ENCODE measurements around the gene CST1. TPM values are rescaled to one million over a fixed set of nuclear protein-coding genes. Genes with fewer than 3 reads are reported as not detected.
"Not testable (repeated sequence)": the region's sequence is repeated elsewhere in the genome, so short reads cannot be mapped to it uniquely, and the experiment has no call there.

CST1 gene
- total and polyA plus RNA-seq, 4 donors: not detected

DNA sequence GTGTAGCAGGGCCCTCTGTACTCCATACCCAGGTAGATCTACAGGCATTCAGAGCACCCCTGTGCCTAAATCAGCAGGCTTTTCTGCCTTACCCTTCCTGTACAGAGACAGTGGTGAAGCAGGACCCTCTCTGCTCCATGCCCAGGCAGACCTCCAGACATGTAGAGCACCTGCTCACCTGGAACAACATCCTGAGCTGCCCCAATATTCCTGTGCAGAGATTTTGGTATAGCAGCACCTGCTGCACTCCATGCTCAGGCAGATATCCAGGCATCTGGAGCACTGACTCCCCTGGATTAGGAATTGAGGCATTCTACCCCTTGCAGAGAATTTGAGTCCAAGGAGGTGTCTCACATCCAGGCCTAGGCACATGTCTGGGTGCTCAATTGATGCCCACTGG, 12.6 kb upstream of the CST1 start (continued):
- TF ChIP-seq, protein P1, sequence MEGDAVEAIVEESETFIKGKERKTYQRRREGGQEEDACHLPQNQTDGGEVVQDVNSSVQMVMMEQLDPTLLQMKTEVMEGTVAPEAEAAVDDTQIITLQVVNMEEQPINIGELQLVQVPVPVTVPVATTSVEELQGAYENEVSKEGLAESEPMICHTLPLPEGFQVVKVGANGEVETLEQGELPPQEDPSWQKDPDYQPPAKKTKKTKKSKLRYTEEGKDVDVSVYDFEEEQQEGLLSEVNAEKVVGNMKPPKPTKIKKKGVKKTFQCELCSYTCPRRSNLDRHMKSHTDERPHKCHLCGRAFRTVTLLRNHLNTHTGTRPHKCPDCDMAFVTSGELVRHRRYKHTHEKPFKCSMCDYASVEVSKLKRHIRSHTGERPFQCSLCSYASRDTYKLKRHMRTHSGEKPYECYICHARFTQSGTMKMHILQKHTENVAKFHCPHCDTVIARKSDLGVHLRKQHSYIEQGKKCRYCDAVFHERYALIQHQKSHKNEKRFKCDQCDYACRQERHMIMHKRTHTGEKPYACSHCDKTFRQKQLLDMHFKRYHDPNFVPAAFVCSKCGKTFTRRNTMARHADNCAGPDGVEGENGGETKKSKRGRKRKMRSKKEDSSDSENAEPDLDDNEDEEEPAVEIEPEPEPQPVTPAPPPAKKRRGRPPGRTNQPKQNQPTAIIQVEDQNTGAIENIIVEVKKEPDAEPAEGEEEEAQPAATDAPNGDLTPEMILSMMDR (IDR thresholded peaks at IDR 0.05; ENCODE audit: low read depth, low read length, missing input control): no peak
- TF ChIP-seq FOXA2 (IDR thresholded peaks at IDR 0.05): no peak

DNA sequence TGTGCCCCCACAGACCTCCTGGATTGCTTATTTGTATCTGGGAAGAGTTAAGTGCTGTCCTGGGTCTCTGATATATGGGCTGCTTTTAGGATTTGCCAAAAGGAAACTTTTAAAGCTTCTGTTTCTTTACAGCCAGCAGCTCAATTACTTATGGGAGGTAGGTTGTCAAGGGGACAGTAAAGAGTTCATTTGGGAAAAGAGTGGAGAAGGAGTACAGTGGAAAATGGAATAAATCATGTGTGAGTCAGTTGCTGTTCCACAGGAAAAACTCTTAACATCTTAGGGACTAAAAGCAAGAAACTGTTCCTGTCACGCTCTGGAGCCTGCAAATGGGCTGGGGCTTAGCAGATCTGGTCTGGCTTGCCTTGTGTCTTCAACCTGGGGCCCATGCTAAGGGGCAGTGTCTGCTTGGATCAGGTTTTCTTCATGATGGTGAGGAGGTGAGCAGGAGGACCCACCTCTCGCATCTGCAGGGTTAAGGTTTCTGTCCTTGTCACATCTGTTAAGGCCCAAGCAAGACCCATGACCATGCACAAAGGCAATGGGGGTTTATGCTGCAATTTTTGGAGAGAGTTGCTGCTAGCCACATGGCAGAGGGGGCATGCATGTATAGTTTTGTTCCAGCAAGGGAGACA, 8.7 kb upstream of the CST1 start:
- peaks cover 0 to 8% (median 0%) of the 10 kb centered on the region in 4 donors for H3K27me3 ChIP-seq (ENCODE audit: control insufficient read depth in 4 of 4, insufficient read depth in 4 of 4, low read length in 3 of 4)
- H3K4me1 ChIP-seq (ENCODE audit: control insufficient read depth in 4 of 4, insufficient read depth in 4 of 4, low read length in 3 of 4): no peaks in the 10 kb centered on the region
- 76% methylated on average over 2 of the region's 2 CpGs for WGBS
- no peaks in the 10 kb centered on the region for H3K36me3 ChIP-seq (ENCODE audit: control insufficient read depth in 4 of 4, insufficient read depth in 3 of 4, low read depth in 1 of 4, low read length in 3 of 4)
- H3K4me3 ChIP-seq (ENCODE audit: low read depth in 1 of 3, low read length in 3 of 3): no peak overlapping the region
- H3K9ac ChIP-seq (ENCODE audit: low read depth in 1 of 2, low read length in 2 of 2): no peak overlapping the region
- H3K9me3 ChIP-seq (ENCODE audit: control insufficient read depth in 4 of 4, low read length in 3 of 4): no peaks in the 10 kb centered on the region
- H3K27ac ChIP-seq (ENCODE audit: low read depth in 1 of 2, low read length in 2 of 2): no peak overlapping the region
- TF ChIP-seq EGR1 (IDR thresholded peaks at IDR 0.05; ENCODE audit: low read depth in 2 of 2) (no peak), RXRA (IDR thresholded peaks at IDR 0.05) (no peak), YY1 (IDR thresholded peaks at IDR 0.05) (no peak)
- TF ChIP-seq, protein P2, sequence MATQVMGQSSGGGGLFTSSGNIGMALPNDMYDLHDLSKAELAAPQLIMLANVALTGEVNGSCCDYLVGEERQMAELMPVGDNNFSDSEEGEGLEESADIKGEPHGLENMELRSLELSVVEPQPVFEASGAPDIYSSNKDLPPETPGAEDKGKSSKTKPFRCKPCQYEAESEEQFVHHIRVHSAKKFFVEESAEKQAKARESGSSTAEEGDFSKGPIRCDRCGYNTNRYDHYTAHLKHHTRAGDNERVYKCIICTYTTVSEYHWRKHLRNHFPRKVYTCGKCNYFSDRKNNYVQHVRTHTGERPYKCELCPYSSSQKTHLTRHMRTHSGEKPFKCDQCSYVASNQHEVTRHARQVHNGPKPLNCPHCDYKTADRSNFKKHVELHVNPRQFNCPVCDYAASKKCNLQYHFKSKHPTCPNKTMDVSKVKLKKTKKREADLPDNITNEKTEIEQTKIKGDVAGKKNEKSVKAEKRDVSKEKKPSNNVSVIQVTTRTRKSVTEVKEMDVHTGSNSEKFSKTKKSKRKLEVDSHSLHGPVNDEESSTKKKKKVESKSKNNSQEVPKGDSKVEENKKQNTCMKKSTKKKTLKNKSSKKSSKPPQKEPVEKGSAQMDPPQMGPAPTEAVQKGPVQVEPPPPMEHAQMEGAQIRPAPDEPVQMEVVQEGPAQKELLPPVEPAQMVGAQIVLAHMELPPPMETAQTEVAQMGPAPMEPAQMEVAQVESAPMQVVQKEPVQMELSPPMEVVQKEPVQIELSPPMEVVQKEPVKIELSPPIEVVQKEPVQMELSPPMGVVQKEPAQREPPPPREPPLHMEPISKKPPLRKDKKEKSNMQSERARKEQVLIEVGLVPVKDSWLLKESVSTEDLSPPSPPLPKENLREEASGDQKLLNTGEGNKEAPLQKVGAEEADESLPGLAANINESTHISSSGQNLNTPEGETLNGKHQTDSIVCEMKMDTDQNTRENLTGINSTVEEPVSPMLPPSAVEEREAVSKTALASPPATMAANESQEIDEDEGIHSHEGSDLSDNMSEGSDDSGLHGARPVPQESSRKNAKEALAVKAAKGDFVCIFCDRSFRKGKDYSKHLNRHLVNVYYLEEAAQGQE (IDR thresholded peaks at IDR 0.05): no peak
- TF ChIP-seq, protein P3, sequence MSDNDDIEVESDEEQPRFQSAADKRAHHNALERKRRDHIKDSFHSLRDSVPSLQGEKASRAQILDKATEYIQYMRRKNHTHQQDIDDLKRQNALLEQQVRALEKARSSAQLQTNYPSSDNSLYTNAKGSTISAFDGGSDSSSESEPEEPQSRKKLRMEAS (IDR thresholded peaks at IDR 0.05): no peak
- no peak for DNase-seq (ENCODE audit: low spot score)

DNA sequence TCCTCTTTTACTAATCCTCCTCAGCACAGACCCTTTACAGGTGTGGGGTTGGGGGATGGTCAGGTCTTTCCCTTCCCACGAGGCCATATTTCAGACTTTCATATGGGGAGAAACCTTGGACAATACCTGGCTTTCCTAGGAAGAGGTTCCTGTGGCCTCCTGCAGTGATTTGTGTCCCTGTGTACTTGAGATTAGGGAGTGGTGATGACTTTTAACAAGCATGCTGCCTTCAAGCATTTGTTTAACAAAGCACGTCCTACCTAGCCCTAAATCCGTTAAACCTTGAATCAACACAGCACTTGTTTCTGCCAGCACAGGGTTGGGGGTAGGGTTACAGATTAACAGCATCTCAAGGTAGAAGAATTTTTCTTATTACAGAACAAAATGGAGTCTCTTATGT, 6.1 kb upstream of the CST1 start:
- 14% methylated on average over 3 of the region's 3 CpGs for WGBS
- DNase-seq (ENCODE audit: low spot score): not testable (repeated sequence)

DNA sequence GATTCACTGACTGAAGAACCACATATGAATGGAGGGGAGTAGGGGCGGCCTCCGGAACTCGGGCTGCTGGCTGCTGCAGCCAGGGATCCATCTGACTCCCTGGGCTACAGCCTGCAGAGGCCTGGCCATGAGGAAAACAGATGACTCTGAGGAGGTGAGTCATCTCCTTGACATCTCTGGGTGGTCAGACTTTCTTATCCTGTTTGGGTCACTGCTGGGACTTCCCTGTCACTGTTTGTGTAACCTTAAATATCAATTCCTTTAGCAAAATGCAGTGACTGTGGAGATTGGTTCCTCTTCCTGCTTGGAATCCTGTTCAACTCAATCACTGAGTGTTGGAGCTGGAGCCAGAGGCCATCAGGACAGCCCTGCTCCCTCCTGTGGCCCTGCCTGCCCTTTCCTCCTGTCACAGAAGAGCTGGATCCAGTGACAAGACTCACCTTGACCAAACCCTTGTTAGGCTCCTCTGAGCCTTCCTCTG, 4.4 kb upstream of the CST1 start:
- not testable (repeated sequence) for H3K4me1 ChIP-seq (ENCODE audit: control insufficient read depth in 4 of 4, insufficient read depth in 4 of 4, low read length in 3 of 4); H3K27ac ChIP-seq (ENCODE audit: low read depth in 1 of 2, low read length in 2 of 2); H3K4me3 ChIP-seq (ENCODE audit: low read depth in 1 of 3, low read length in 3 of 3); H3K36me3 ChIP-seq (ENCODE audit: control insufficient read depth in 4 of 4, insufficient read depth in 3 of 4, low read depth in 1 of 4, low read length in 3 of 4); DNase-seq (ENCODE audit: low spot score); H3K27me3 ChIP-seq (ENCODE audit: control insufficient read depth in 4 of 4, insufficient read depth in 4 of 4, low read length in 3 of 4); H3K9ac ChIP-seq (ENCODE audit: low read depth in 1 of 2, low read length in 2 of 2); H3K9me3 ChIP-seq (ENCODE audit: control insufficient read depth in 4 of 4, low read length in 3 of 4)
- 84% methylated on average over 3 of the region's 3 CpGs for WGBS

More for the DNA sequence above, 6.1 kb upstream of the CST1 start:
- H3K27ac ChIP-seq (ENCODE audit: low read depth in 1 of 2, low read length in 2 of 2); H3K4me1 ChIP-seq (ENCODE audit: control insufficient read depth in 4 of 4, insufficient read depth in 4 of 4, low read length in 3 of 4); H3K4me3 ChIP-seq (ENCODE audit: low read depth in 1 of 3, low read length in 3 of 3); H3K9ac ChIP-seq (ENCODE audit: low read depth in 1 of 2, low read length in 2 of 2); H3K9me3 ChIP-seq (ENCODE audit: control insufficient read depth in 4 of 4, low read length in 3 of 4); H3K36me3 ChIP-seq (ENCODE audit: control insufficient read depth in 4 of 4, insufficient read depth in 3 of 4, low read depth in 1 of 4, low read length in 3 of 4); H3K27me3 ChIP-seq (ENCODE audit: control insufficient read depth in 4 of 4, insufficient read depth in 4 of 4, low read length in 3 of 4): not testable (repeated sequence)

Data from liver (tissue), 9 donors.